ENCODE measurements around the gene RPTN. TPM values are rescaled to one million over a fixed set of nuclear protein-coding genes. Genes with fewer than 3 reads are reported as not detected.

RPTN gene
- total RNA-seq, 1 donor from 2014 or later: not detected

DNA sequence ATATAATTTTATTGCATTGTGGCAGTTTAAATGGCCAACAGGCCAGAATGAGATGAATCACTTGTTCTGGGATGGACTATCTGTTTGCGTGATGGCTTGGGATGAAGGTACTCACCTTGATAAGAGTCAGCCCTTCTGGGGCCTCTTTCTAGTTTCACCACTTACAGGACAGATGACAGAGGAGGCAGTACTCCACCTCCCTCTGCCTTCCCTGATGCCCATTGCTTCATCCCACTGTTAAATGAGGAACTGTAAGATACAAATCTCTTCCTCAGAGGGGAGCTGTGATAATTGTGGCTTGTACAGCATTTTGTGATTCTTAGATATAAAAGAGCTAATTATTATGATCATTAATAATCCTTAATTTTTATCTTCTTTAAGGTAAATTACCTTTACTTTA is 40.1 kb downstream of the RPTN start:
- intact Hi-C loops (cut with micrococcal nuclease): no loop called here
- CTCF ChIA-PET: no interaction called here

DNA sequence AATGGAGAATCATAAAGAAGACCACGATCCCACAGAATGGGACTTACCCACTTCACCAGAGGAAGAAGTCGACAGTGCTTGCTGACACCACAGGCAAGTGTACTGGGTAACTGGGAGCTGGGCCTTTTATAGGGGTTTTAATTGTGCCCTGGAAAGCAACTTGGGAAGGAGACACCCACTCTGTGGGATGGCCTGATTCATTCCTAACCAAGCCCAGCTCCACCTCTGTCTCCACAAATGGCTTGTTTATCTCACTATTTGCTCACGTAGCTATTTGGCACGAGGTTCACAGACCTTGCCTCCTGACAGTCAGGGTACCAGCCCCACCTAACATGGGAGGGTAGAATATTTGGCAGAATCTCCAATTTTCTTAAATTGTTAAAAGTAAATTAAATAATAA is 43.7 kb downstream of the RPTN start, which contains the start of gene TCHH:
Gene TCHH (minus strand): TSS at position 101 of the 400 bp plus-strand sequence. CDS start 1,364 bp downstream, outside the sequence.
- POLR2A ChIA-PET: no interaction called here
- Mint-ChIP-seq H3K4me1 (no peaks in the 10 kb centered on the region), H3K9me3 (no peaks in the 10 kb centered on the region), H3K4me3 (no peak within 1 kb of the TSS), H3K27ac (no peak within 1 kb of the TSS), H3K36me3 (ENCODE audit: low read depth) (no peaks in the 10 kb centered on the region), H3K27me3 (peaks cover 32% of the 10 kb centered on the region)
- ATAC-seq (ENCODE audit: low read depth): no peak
- intact Hi-C loops (cut with micrococcal nuclease): no loop called here
- no peak for DNase-seq
- TF ChIP-seq, protein P1, sequence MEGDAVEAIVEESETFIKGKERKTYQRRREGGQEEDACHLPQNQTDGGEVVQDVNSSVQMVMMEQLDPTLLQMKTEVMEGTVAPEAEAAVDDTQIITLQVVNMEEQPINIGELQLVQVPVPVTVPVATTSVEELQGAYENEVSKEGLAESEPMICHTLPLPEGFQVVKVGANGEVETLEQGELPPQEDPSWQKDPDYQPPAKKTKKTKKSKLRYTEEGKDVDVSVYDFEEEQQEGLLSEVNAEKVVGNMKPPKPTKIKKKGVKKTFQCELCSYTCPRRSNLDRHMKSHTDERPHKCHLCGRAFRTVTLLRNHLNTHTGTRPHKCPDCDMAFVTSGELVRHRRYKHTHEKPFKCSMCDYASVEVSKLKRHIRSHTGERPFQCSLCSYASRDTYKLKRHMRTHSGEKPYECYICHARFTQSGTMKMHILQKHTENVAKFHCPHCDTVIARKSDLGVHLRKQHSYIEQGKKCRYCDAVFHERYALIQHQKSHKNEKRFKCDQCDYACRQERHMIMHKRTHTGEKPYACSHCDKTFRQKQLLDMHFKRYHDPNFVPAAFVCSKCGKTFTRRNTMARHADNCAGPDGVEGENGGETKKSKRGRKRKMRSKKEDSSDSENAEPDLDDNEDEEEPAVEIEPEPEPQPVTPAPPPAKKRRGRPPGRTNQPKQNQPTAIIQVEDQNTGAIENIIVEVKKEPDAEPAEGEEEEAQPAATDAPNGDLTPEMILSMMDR (IDR thresholded peaks at IDR 0.05): no peak
- CTCF ChIA-PET: no interaction called here

More for the DNA sequence above, 40.1 kb downstream of the RPTN start:
- Mint-ChIP-seq H3K27me3 (peaks cover 37% of the 10 kb centered on the region), H3K4me3 (no peak overlapping the region), H3K36me3 (ENCODE audit: low read depth) (no peaks in the 10 kb centered on the region), H3K27ac (no peak overlapping the region), H3K4me1 (no peaks in the 10 kb centered on the region), H3K9me3 (no peaks in the 10 kb centered on the region)
- DNase-seq (no peak), ATAC-seq (ENCODE audit: low read depth) (no peak)
- POLR2A ChIA-PET: no interaction called here
- TF ChIP-seq, protein P1 (IDR thresholded peaks at IDR 0.05): no peak

DNA sequence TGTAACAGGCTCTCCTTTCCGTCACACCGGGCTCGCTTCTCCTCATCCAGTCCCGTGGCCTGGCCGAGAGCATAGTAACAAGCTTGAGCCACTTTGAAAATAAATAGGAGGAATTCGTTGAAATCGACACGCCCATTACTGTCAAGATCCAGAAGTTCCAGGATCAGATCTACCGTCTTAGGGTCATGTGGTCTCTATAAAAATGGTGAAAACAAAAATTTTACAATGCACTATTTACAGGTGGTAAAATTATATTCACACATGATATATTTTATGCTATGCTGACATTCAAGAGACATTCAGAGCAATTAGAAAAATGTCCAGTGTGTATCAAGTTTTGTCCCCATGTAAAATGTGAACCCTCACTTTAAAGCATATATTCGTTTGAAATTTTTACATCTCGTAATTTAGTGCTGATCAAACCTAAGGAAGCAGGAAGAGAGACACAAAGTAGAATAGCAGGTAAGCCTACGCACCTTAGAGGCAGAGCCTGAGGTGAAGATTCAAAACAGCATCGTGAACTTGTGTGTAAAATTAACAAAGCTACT is 46.1 kb downstream of the RPTN start:
- H3K4me3 Mint-ChIP-seq: no peak overlapping the region
- no peak overlapping the region for H3K27ac Mint-ChIP-seq
- no peaks in the 10 kb centered on the region for H3K9me3 Mint-ChIP-seq
- no peaks in the 10 kb centered on the region for H3K4me1 Mint-ChIP-seq
- POLR2A ChIA-PET: no interaction called here
- DNase-seq (no peak), ATAC-seq (ENCODE audit: low read depth) (no peak)
- H3K27me3 Mint-ChIP-seq: peaks cover 15% of the 10 kb centered on the region
- CTCF ChIA-PET: no interaction called here
- intact Hi-C loops (cut with micrococcal nuclease): no loop called here
- TF ChIP-seq, protein P1 (IDR thresholded peaks at IDR 0.05): no peak
- no peaks in the 10 kb centered on the region for H3K36me3 Mint-ChIP-seq (ENCODE audit: low read depth)

DNA sequence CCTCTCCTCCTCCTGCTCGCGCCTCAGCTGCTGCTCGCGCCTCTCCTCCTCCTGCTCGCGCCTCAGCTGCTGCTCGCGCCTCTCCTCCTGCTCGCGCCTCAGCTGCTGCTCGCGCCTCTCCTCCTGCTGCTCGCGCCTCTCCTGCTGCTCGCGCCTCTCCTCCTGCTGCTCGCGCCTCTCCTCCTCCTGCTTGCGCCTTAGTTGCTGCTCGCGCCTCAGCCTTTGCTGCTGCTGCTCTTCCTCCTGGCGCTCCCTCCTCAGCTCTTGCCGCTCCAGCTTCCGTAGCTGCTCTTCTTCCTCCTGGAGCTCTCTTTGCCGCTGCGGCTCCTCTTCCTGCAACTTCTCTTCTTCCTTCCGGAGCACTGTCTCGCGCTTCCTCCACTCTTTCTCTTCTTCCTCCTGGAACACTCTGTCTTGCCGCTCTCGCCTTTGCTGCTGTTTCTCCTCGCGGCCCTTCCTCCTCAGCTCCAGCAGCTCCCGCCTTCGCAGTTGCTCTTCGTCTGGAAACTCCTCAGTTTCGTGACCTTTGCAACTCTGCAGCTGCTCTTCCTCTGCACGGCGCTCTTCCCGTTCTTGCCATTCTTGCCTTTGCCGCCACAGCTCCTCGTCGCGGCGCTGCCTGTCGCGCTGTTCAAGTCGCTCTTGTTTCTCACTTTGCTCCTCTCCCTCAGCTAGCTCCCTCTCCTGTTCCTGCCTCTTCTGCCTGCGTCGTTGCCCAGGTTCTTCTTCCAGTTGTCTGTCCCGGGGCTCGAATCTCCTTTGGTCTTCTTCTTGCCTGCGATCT is 46.7 kb downstream of the RPTN start:
- no peaks in the 10 kb centered on the region for H3K9me3 Mint-ChIP-seq
- H3K4me1 Mint-ChIP-seq: no peaks in the 10 kb centered on the region
- TF ChIP-seq, protein P1 (IDR thresholded peaks at IDR 0.05): no peak
- CTCF ChIA-PET: no interaction called here
- no peak overlapping the region for H3K4me3 Mint-ChIP-seq
- DNase-seq: no peak
- intact Hi-C loops (cut with micrococcal nuclease): no loop called here
- H3K27me3 Mint-ChIP-seq: peaks cover 12% of the 10 kb centered on the region
- no peaks in the 10 kb centered on the region for H3K36me3 Mint-ChIP-seq (ENCODE audit: low read depth)
- no peak overlapping the region for H3K27ac Mint-ChIP-seq
- POLR2A ChIA-PET: no interaction called here
- no peak for ATAC-seq (ENCODE audit: low read depth)

DNA sequence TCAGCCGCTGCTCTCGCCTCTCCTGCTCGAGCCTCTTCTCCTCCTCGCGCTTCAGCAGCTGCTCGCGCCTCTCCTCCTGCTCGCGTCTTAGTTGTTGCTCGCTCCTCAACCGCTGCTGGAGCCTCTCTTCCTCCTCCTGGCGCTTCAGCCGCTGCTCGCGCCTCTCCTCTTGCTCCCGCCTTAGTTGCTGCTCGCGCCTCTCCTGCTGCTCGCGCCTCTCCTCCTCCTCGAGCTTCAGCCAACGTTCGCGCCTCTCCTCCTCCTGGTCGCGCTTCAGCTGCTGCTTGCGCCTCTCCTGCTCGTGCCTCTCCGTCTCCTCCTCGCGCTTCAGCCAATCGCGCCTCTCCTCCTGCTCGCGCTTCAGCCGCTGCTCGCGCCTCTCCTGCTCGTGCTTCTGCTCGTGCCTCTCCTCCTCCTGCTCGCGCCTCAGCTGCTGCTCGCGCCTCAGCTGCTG is 47.5 kb downstream of the RPTN start:
- H3K9me3 Mint-ChIP-seq: no peaks in the 10 kb centered on the region
- POLR2A ChIA-PET: no interaction called here
- no peaks in the 10 kb centered on the region for H3K36me3 Mint-ChIP-seq (ENCODE audit: low read depth)
- DNase-seq: no peak
- CTCF ChIA-PET: no interaction called here
- H3K27ac Mint-ChIP-seq: no peak overlapping the region
- ATAC-seq (ENCODE audit: low read depth): no peak
- H3K4me3 Mint-ChIP-seq: no peak overlapping the region
- intact Hi-C loops (cut with micrococcal nuclease): no loop called here
- H3K4me1 Mint-ChIP-seq: no peaks in the 10 kb centered on the region
- peaks cover 5% of the 10 kb centered on the region for H3K27me3 Mint-ChIP-seq
- TF ChIP-seq, protein P1 (IDR thresholded peaks at IDR 0.05): no peak
